ENCODE measurements around the gene DNAJB2. TPM values are rescaled to one million over a fixed set of nuclear protein-coding genes. Genes with fewer than 3 reads are reported as not detected.

Gene DNAJB2
- total and polyA plus RNA-seq, 2 donors (not counting 3 experiments of a cell fraction or from before 2014, with no cell fraction given) = 30.4 to 35.0 TPM

DNA sequence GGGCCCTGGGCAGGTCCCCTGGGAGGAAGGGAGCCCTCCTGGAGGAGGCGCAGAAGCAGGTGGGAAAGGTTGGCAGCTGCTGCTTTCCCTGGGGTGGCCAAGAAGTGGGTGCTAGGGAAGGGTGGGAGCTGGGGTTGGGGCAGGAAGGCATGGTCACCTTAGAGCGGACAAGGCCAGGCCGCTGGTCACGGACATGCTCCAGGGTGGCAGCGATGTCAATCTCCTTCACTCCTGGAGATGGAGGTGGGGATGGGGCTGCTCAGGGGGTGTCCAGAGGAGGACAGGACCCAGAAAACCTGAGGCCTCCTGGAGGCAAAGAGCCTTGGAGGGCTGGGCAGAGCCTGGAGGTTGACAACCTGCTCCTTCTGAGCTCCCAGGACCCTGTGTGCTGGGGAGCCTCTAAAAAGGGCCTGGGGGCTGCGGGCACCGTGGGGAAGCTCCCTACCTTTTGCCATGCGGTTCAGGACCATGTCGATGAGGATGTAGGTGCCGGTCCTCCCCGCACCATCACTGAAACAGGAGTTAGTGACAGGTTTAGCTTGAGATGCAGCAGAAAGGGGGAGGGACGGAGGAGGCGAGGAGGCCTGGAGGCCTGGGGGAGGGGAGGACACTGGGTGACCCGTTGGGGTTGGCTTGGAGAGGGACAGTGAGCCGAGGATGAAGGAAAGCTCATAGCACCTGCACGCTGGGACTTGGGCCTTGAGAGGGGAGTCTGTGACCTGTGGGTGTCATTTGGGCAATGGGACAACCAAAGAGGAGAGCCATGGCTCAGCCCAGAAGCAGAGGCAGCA, 11.4 kb downstream of the DNAJB2 start:
- Histone ChIP-seq H3K9me1 (replicated peaks; ENCODE audit: control insufficient read depth, extremely low read depth, insufficient read depth, low read length) (no peaks in the 10 kb centered on the region), H3K4me2 (ENCODE audit: insufficient read depth, low read length) (no peak overlapping the region), H4K20me1 (replicated peaks; ENCODE audit: control insufficient read depth, extremely low read depth, insufficient read depth, low read length) (no peaks in the 10 kb centered on the region), H3K9me3 (replicated peaks; ENCODE audit: control insufficient read depth, insufficient read depth, low read length) (no peaks in the 10 kb centered on the region), H3K27me3 (ENCODE audit: control insufficient read depth in 2 of 2, insufficient read depth in 2 of 2, low read length in 2 of 2) (peaks cover 0 to 1% of the 10 kb centered on the region in 2 experiments), H3K79me2 (ENCODE audit: control insufficient read depth, insufficient read depth, low read length) (no peaks in the 10 kb centered on the region), H3K4me1 (ENCODE audit: control insufficient read depth, extremely low read depth, insufficient read depth, low read length) (peaks cover 4% of the 10 kb centered on the region), H3K36me3 (ENCODE audit: control insufficient read depth in 2 of 2, extremely low read depth in 1 of 2, insufficient read depth in 2 of 2, low read length in 2 of 2) (no peaks in the 10 kb centered on the region), H2AFZ (ENCODE audit: low read depth, low read length) (no peak overlapping the region), H3K27ac (ENCODE audit: insufficient read depth, low read depth, low read length) (no peak overlapping the region), H3K9ac (replicated peaks; ENCODE audit: extremely low read depth, insufficient read depth, low read length) (no peak overlapping the region), H3K4me3 (replicated peaks in 1 of 3; ENCODE audit: insufficient read depth in 1 of 3, low read depth in 1 of 3, low read length in 3 of 3) (no peak overlapping the region)
- ChIA-PET CTCF (interaction anchor here (11.2 kb wide), 1 partner anchor 9 kb away, joined by 253 read pairs; the partner anchor contains the start of gene DNAJB2), POLR2A (no interaction called here)
- DNase-seq (ENCODE audit: low read depth, low spot score) (no peak), FAIRE-seq (no peak)
- dilution Hi-C loops (cut with MboI; ENCODE audit: extremely low pct_ligation_motif_present, low sequenced_read_pairs) (no loop called here), intact Hi-C loops (cut with micrococcal nuclease) (no loop called here)
- TF ChIP-seq POLR2A (IDR thresholded peaks at IDR 0.05; ENCODE audit: low read depth, low read length) = no peak
- TF ChIP-seq CTCF (IDR thresholded peaks at IDR 0.05; ENCODE audit: extremely low read depth in 1 of 2, insufficient read depth in 1 of 2, low read depth in 1 of 2, low read length in 2 of 2) = no peak
- TF ChIP-seq POLR2AphosphoS5 (IDR thresholded peaks at IDR 0.05; ENCODE audit: insufficient read depth, low read depth, low read length) = no peak
- no peak for TF ChIP-seq EZH2 (IDR thresholded peaks at IDR 0.05; ENCODE audit: borderline replicate concordance, low read depth, low read length, severe bottlenecking)
- TF ChIP-seq MYC (IDR thresholded peaks at IDR 0.05; ENCODE audit: low read depth, low read length) = no peak
- no peak for TF ChIP-seq JUN (IDR thresholded peaks at IDR 0.05; ENCODE audit: borderline replicate concordance, insufficient read depth, insufficient read length, low read depth)
- no peak for TF ChIP-seq FOS (IDR thresholded peaks at IDR 0.05; ENCODE audit: borderline replicate concordance, insufficient read depth, low read length)
- BruUV-seq (replicated peaks) = no TSS peak

Data from endothelial cell of umbilical vein (primary cell).